ENCODE results near the gene WFDC13. TPM values are rescaled to one million over a fixed set of nuclear protein-coding genes. Genes with fewer than 3 reads are reported as not detected.

Gene WFDC13
- total and polyA plus RNA-seq, 2 of the 8 experiments (the other 6 are each of a cell fraction or from before 2014, with no cell fraction given) = not detected

- no peak for TF ChIP-seq HDAC6 (IDR thresholded peaks at IDR 0.05; ENCODE audit: low read depth, low read length)
- TF ChIP-seq SIX5 (IDR thresholded peaks at IDR 0.05; ENCODE audit: low read depth, low read length) = no peak
Observed at GRCh38 chr20:45727044-45727443, 25.2 kb downstream of the WFDC13 start (continued).

Data from H1 (cell line).